ENCODE results near the gene ENKUR.
A peak's percentile ranks its signal among the peaks of the same experiment; 100 is the strongest.
"Not testable (repeated sequence)": the region's sequence is repeated elsewhere in the genome, so short reads cannot be mapped to it uniquely, and the experiment has no call there.

Gene ENKUR

GRCh38 chr10:25018703-25019102 lies 2.7 kb upstream of the ENKUR start:
- FAIRE-seq (no peak), DNase-seq (ENCODE audit: insufficient read length) (no peak)
- no peak for TF ChIP-seq TAF1 (IDR thresholded peaks at IDR 0.05; ENCODE audit: borderline replicate concordance, low read depth, low read length)
- no peak for TF ChIP-seq POLR2A (IDR thresholded peaks at IDR 0.05; ENCODE audit: low read depth, low read length)
- no peak for TF ChIP-seq POLR2AphosphoS5 (IDR thresholded peaks at IDR 0.05; ENCODE audit: low read depth, low read length)

- no peak for DNase-seq (ENCODE audit: insufficient read length)
- TF ChIP-seq POLR2A (IDR thresholded peaks at IDR 0.05; ENCODE audit: low read depth, low read length) = no peak
- TF ChIP-seq TAF1 (IDR thresholded peaks at IDR 0.05; ENCODE audit: borderline replicate concordance, low read depth, low read length) = no peak
- no peak for TF ChIP-seq POLR2AphosphoS5 (IDR thresholded peaks at IDR 0.05; ENCODE audit: low read depth, low read length)
- FAIRE-seq = no peak
These were observed 1.7 kb upstream of the ENKUR start for GRCh38 chr10:25017661-25018060.

- DNase-seq (ENCODE audit: insufficient read length) (peak; percentile 5), FAIRE-seq (no peak)
- TF ChIP-seq POLR2AphosphoS5 (IDR thresholded peaks at IDR 0.05; ENCODE audit: low read depth, low read length) = 0 out of 2 replicates have a peak, but pooled peaks have one; percentile 9
- TF ChIP-seq POLR2A (IDR thresholded peaks at IDR 0.05; ENCODE audit: low read depth, low read length) = no peak
These were observed 1.2 kb upstream of the ENKUR start for GRCh38 chr10:25017154-25017590.

GRCh38 chr10:25016376-25017153 lies 607 bp upstream of the ENKUR start, which contains the start of gene THNSL1:
TSS of gene THNSL1 (plus strand) at chr10:25016612. CDS start at chr10:25023224, 6,612 bp downstream.
- FAIRE-seq (peak; percentile 94), DNase-seq (ENCODE audit: insufficient read length) (peak; percentile 81)
- TF ChIP-seq POLR2AphosphoS5 (IDR thresholded peaks at IDR 0.05; ENCODE audit: low read depth, low read length) (peak; percentile 81; the same call in 1 of the 2 replicates), POLR2A (IDR thresholded peaks at IDR 0.05; ENCODE audit: low read depth, low read length) (peak; percentile 92), TAF1 (IDR thresholded peaks at IDR 0.05; ENCODE audit: borderline replicate concordance, low read depth, low read length) (peak; percentile 66; the same call in 1 of the 2 replicates)

GRCh38 chr10:25014579-25014978 lies 1.4 kb downstream of the ENKUR start:
- no peak for FAIRE-seq
- no peak for TF ChIP-seq POLR2AphosphoS5 (IDR thresholded peaks at IDR 0.05; ENCODE audit: low read depth, low read length)
- no peak for TF ChIP-seq POLR2A (IDR thresholded peaks at IDR 0.05; ENCODE audit: low read depth, low read length)
- TF ChIP-seq TAF1 (IDR thresholded peaks at IDR 0.05; ENCODE audit: borderline replicate concordance, low read depth, low read length) = no peak
- DNase-seq (ENCODE audit: insufficient read length) = no peak

- DNase-seq (ENCODE audit: insufficient read length); FAIRE-seq: not testable (repeated sequence)
These were observed 4.4 kb downstream of the ENKUR start for GRCh38 chr10:25011591-25011990.

GRCh38 chr10:24998044-24998443 lies 17.9 kb downstream of the ENKUR start:
- no peak for DNase-seq (ENCODE audit: insufficient read length)
- no peak for FAIRE-seq
- TF ChIP-seq POLR2A (IDR thresholded peaks at IDR 0.05; ENCODE audit: low read depth, low read length) = no peak
- TF ChIP-seq TAF1 (IDR thresholded peaks at IDR 0.05; ENCODE audit: borderline replicate concordance, low read depth, low read length) = no peak
- TF ChIP-seq POLR2AphosphoS5 (IDR thresholded peaks at IDR 0.05; ENCODE audit: low read depth, low read length) = no peak

GRCh38 chr10:24995072-24995471 lies 20.9 kb downstream of the ENKUR start:
- TF ChIP-seq POLR2A (IDR thresholded peaks at IDR 0.05; ENCODE audit: low read depth, low read length) = no peak
- no peak for TF ChIP-seq TAF1 (IDR thresholded peaks at IDR 0.05; ENCODE audit: borderline replicate concordance, low read depth, low read length)
- TF ChIP-seq POLR2AphosphoS5 (IDR thresholded peaks at IDR 0.05; ENCODE audit: low read depth, low read length) = no peak
- DNase-seq (ENCODE audit: insufficient read length) (no peak), FAIRE-seq (no peak)

GRCh38 chr10:24993237-24993958 lies 22.6 kb downstream of the ENKUR start:
- DNase-seq (ENCODE audit: insufficient read length) = no peak
- TF ChIP-seq TAF1 (IDR thresholded peaks at IDR 0.05; ENCODE audit: borderline replicate concordance, low read depth, low read length) = no peak
- FAIRE-seq = no peak

- FAIRE-seq (no peak), DNase-seq (ENCODE audit: insufficient read length) (no peak)
- no peak for TF ChIP-seq POLR2A (IDR thresholded peaks at IDR 0.05; ENCODE audit: low read depth, low read length)
- TF ChIP-seq TAF1 (IDR thresholded peaks at IDR 0.05; ENCODE audit: borderline replicate concordance, low read depth, low read length) = no peak
- TF ChIP-seq POLR2AphosphoS5 (IDR thresholded peaks at IDR 0.05; ENCODE audit: low read depth, low read length) = no peak
These were observed 23.3 kb downstream of the ENKUR start for GRCh38 chr10:24992512-24993133.

- no peak for FAIRE-seq
- TF ChIP-seq TAF1 (IDR thresholded peaks at IDR 0.05; ENCODE audit: borderline replicate concordance, low read depth, low read length) (no peak), POLR2AphosphoS5 (IDR thresholded peaks at IDR 0.05; ENCODE audit: low read depth, low read length) (no peak), POLR2A (IDR thresholded peaks at IDR 0.05; ENCODE audit: low read depth, low read length) (no peak)
- DNase-seq (ENCODE audit: insufficient read length) = no peak
These were observed 24.7 kb downstream of the ENKUR start for GRCh38 chr10:24991298-24991697.

GRCh38 chr10:24989867-24990266 lies 26.1 kb downstream of the ENKUR start:
- TF ChIP-seq TAF1 (IDR thresholded peaks at IDR 0.05; ENCODE audit: borderline replicate concordance, low read depth, low read length) (no peak), POLR2AphosphoS5 (IDR thresholded peaks at IDR 0.05; ENCODE audit: low read depth, low read length) (no peak), POLR2A (IDR thresholded peaks at IDR 0.05; ENCODE audit: low read depth, low read length) (no peak)
- FAIRE-seq (no peak), DNase-seq (ENCODE audit: insufficient read length) (no peak)

All from GM12892 (cell line).